ENCODE data around the gene AQP3.

Gene AQP3

DNA sequence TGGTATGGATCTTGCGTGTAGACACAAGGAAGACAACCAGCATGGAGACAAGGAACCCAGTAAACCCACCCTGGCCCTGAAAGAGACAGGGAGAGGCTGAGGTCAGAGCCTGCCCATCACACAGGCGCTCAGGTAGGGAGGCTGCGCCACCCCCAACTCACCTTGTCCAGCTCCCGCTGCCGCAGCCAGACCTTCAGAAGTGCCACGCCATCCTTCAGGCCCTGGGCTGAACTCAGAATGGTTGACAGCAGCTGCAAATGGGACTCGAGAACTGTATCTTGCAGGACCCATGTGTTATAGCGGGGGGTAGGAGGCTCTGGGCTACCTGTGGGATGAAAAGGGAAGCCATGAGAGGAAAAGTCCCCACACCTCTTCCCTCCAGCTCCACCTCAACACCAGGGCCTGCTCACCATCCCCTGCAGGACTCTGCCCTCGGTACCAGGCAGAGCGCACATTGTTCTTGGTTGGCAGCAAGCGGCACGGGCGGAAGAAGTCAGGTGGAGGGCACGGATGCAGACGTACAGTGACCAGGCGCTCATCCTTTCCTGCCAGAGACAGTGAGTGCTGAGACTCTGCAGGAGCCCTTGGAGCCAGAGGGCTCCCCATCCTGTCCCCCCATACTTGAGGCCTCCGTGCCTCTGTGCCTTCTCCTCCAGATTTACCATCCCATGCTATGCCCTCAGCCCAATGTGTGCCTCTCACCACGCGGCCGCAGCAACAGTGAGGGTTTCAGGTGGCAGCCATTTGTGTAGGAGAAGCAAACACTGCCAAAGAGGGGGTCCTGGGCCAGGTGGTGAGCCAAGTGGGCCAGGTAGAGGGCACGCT is 21.6 kb upstream of the AQP3 start:
- peaks cover 83% of the 10 kb centered on the region for H3K36me3 ChIP-seq (ENCODE audit: insufficient read depth, low read length)
- H2AFZ ChIP-seq (ENCODE audit: low read length), result no peak overlapping the region
- peaks cover 8% of the 10 kb centered on the region for H3K79me2 ChIP-seq (ENCODE audit: insufficient read depth, low read length)
- no peaks in the 10 kb centered on the region for H3K9me3 ChIP-seq (ENCODE audit: low read length)
- no peaks in the 10 kb centered on the region for H3F3A ChIP-seq (ENCODE audit: insufficient read depth, low read length)
- no peak overlapping the region for H3K4me2 ChIP-seq (ENCODE audit: low read length)
- no peak overlapping the region for H3K9ac ChIP-seq (ENCODE audit: low read length)
- H3K4me3 ChIP-seq (ENCODE audit: low read depth, low read length, poor library complexity, severe bottlenecking), result no peak overlapping the region
- H3K27me3 ChIP-seq (ENCODE audit: insufficient read depth, low read length), result no peaks in the 10 kb centered on the region
- no peak overlapping the region for H3K27ac ChIP-seq (ENCODE audit: low read depth, low read length, poor library complexity, severe bottlenecking)
- TF ChIP-seq EZH2 (IDR thresholded peaks at IDR 0.05; ENCODE audit: borderline replicate concordance, low read length), result no peak
- no peak for TF ChIP-seq CTCF (IDR thresholded peaks at IDR 0.05; ENCODE audit: low read length)
- no peaks in the 10 kb centered on the region for H4K20me1 ChIP-seq (ENCODE audit: insufficient read depth, low read length)
- peaks cover 12% of the 10 kb centered on the region for H3K4me1 ChIP-seq (ENCODE audit: insufficient read depth, low read length, severe bottlenecking)
- H3K9me2 ChIP-seq (ENCODE audit: low read depth, low read length), result no peaks in the 10 kb centered on the region

- TF ChIP-seq EZH2 (IDR thresholded peaks at IDR 0.05; ENCODE audit: borderline replicate concordance, low read length) (no peak), CTCF (IDR thresholded peaks at IDR 0.05; ENCODE audit: low read length) (no peak)
- H4K20me1 ChIP-seq (ENCODE audit: insufficient read depth, low read length), result no peaks in the 10 kb centered on the region
- H3K36me3 ChIP-seq (ENCODE audit: insufficient read depth, low read length), result peaks cover 90% of the 10 kb centered on the region
- H3K4me1 ChIP-seq (ENCODE audit: insufficient read depth, low read length, severe bottlenecking), result peaks cover 12% of the 10 kb centered on the region
- H3K9me2 ChIP-seq (ENCODE audit: low read depth, low read length), result no peaks in the 10 kb centered on the region
- H3K9me3 ChIP-seq (ENCODE audit: low read length), result no peaks in the 10 kb centered on the region
- H3K4me2 ChIP-seq (ENCODE audit: low read length), result no peak overlapping the region
- no peak overlapping the region for H3K4me3 ChIP-seq (ENCODE audit: low read depth, low read length, poor library complexity, severe bottlenecking)
- no peaks in the 10 kb centered on the region for H3K27me3 ChIP-seq (ENCODE audit: insufficient read depth, low read length)
- H2AFZ ChIP-seq (ENCODE audit: low read length), result no peak overlapping the region
- no peaks in the 10 kb centered on the region for H3F3A ChIP-seq (ENCODE audit: insufficient read depth, low read length)
- no peak overlapping the region for H3K27ac ChIP-seq (ENCODE audit: low read depth, low read length, poor library complexity, severe bottlenecking)
- H3K9ac ChIP-seq (ENCODE audit: low read length), result no peak overlapping the region
- H3K79me2 ChIP-seq (ENCODE audit: insufficient read depth, low read length), result peaks cover 5% of the 10 kb centered on the region
Measured at GRCh38 chr9:33468215-33468730, 20.9 kb upstream of the AQP3 start.

DNA sequence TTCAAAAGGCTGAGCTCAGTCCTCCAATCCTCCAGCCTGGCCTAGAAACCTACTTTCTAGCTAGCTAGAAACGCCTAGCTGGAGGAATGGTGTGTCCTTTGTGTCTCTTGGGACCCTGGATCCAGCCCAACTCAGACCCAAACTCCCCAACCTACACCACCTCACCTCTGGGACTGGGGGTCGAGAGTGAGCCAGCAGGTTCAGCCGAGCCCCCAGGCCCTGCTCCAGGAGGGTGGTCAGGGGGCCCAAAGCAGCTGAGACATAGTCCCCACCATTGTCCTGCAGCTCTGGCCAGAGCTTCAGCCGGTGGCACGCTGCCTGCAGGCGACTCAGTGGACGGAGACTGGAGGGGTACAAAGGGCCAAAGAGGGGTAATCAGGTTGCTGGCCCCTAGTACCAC is 20.1 kb upstream of the AQP3 start:
- Histone ChIP-seq H3K36me3 (ENCODE audit: insufficient read depth, low read length) (peaks cover 98% of the 10 kb centered on the region), H3K79me2 (ENCODE audit: insufficient read depth, low read length) (no peaks in the 10 kb centered on the region), H4K20me1 (ENCODE audit: insufficient read depth, low read length) (no peaks in the 10 kb centered on the region), H3K4me2 (ENCODE audit: low read length) (no peak overlapping the region), H3K27ac (ENCODE audit: low read depth, low read length, poor library complexity, severe bottlenecking) (no peak overlapping the region), H3K27me3 (ENCODE audit: insufficient read depth, low read length) (no peaks in the 10 kb centered on the region), H3K9me3 (ENCODE audit: low read length) (no peaks in the 10 kb centered on the region), H3K9me2 (ENCODE audit: low read depth, low read length) (no peaks in the 10 kb centered on the region), H3K4me1 (ENCODE audit: insufficient read depth, low read length, severe bottlenecking) (peaks cover 6% of the 10 kb centered on the region), H3K9ac (ENCODE audit: low read length) (no peak overlapping the region), H2AFZ (ENCODE audit: low read length) (no peak overlapping the region), H3F3A (ENCODE audit: insufficient read depth, low read length) (no peaks in the 10 kb centered on the region), H3K4me3 (ENCODE audit: low read depth, low read length, poor library complexity, severe bottlenecking) (no peak overlapping the region)
- no peak for TF ChIP-seq CTCF (IDR thresholded peaks at IDR 0.05; ENCODE audit: low read length)
- TF ChIP-seq EZH2 (IDR thresholded peaks at IDR 0.05; ENCODE audit: borderline replicate concordance, low read length), result no peak

Data from OCI-LY1 (cell line).